HG03439 (cell line): ENCODE results near the gene ZNF197.
"Not testable (repeated sequence)": the region's sequence is repeated elsewhere in the genome, so short reads cannot be mapped to it uniquely, and the experiment has no call there.

Experiments used
- ATAC-seq: cut with Tn5 transposase; IDR thresholded peaks from one replicate; pipeline ENCODE4 v1.9.1; 2021; ENCODE audit warnings: mild to moderate bottlenecking, moderate library complexity; ENCODE audit not compliant: unreplicated experiment

Gene ZNF197

GRCh38 chr3:44659434-44659833 is 34.6 kb downstream of the ZNF197 start:
- no peak for ATAC-seq

GRCh38 chr3:44661189-44661588 is 36.4 kb downstream of the ZNF197 start:
- ATAC-seq: no peak

GRCh38 chr3:44665173-44665572 is 40.3 kb downstream of the ZNF197 start:
- no peak for ATAC-seq

GRCh38 chr3:44666346-44666745 is 41.5 kb downstream of the ZNF197 start:
- no peak for ATAC-seq

DNA sequence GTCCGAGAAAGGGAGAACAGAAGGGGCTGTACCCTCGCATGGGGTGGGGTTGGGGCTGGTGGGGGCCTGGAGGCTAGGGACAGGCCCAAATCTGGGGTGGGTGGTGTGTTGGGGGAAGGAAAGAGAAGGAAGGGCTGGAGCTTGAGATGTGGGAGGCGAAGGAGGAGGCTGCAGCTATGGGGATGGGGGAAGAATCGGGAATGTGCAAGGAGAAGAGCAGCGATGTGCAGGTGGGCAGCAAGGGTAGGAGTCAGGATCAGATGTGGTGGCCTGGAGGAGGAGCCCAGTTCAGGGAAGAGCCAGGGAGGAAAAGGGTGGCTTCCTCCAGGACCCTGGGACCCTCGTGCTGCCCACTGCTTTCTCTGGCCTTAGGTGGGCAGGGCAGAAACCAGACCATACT is 44.9 kb downstream of the ZNF197 start:
- ATAC-seq: no peak

DNA sequence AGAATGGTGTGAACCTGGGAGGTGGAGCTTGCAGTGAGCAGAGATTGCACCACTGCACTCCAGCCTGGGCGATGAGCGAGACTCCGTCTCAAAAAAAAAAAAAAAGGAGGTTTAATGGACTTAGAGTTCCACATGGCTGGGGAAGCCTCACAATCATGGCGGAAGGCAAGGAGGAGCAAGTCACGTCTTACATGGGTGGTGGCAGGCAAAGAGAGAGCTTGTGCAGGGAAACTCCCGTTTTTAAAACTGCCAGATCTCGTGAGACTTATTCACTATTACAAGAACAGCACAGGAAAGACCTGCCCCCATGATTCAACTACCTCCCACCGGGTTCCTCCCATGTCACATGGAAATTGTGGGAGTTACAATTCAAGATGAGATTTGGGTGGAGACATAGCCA is 48.6 kb downstream of the ZNF197 start:
- ATAC-seq: not testable (repeated sequence)

DNA sequence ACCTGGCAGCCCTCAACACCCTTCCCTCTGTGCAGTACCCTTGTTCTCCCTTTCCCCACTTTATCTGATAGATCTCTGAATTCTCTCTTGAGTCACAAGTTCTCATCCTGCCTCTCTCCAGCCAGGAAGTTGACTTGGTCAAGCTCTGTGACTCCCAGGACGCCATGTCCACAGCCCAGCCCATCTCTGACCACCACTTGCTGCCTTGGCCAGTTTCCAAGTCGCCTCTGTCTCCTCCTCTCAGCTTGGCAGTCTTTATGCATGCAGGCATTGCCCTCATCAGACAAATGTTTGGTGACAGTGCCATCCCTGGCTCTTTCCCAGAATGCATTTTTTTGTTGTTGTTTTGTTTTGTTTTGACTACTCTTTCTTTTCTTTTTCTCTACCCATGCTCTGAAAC is 49.4 kb downstream of the ZNF197 start:
- ATAC-seq: no peak

DNA sequence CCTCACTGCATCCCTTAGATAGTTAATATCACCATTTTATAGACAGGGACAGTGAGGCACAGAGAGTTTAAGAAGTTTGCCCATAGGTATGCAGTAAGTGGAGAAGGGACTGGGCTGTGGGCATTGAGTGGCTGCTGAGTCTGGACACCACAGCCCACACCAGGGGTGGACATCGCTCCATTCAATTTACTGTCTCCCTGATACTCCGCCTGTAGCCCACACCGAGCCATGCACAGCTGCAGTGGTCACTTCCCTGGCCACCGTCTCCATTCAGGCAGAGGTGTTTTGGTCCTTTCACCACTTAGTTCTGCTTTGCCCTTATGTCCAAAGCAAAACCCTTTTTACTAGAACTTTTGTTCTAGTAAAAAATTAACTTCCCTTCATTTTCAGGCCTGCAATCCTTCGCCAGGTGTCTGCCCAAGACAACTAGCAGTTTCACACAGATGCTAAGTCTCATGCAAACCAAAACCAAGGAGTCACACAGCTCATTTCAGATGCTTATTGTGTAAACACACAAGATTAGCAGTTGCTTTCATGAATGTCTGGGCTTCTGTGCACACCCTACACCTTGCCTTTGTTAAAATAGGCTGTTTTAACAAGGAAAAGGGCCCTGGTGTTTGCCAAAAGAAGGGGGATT is 53.8 kb downstream of the ZNF197 start:
- ATAC-seq: no peak

- ATAC-seq: no peak
Observed at GRCh38 chr3:44680921-44681455, 56.2 kb downstream of the ZNF197 start.

DNA sequence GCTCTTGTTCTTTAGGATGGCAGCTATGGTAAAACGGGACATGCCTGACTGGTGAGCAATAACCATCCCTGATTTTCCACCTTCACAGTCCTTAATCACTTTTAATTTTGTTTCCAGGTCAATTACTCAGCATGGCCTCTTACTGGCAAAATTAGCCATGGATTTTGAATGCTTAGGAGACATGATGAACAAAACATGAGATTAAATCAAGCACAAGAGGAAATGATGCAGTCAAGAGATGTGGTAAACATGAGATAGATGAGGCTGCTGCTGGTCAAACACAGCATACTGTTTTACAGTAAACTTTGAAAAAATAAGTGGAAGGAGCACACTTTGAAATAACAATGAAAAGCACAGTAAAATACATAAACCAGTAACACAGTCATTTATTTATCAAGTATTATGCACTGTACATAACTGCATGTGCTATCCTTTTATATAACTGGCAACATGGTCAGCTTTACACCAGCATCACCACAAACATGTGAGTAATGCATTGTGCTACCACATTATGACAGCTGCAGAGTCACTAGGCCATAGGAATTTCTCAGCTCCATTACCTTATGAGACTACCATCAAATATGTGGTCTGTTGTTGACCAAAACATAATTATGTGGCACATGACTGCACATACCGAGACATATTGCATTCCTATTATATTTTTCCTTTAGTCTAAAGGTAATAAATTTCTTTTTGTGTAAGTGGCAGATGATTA is 57.5 kb downstream of the ZNF197 start:
- ATAC-seq: no peak

- peak; percentile 91 for ATAC-seq
Observed at GRCh38 chr3:44685128-44685800, 60.4 kb downstream of the ZNF197 start.

- no peak for ATAC-seq
Observed at GRCh38 chr3:44687898-44688297, 63.1 kb downstream of the ZNF197 start.
